Activated CD8-positive, alpha-beta memory T cell treated with anti-CD3 and anti-CD28 coated beads, Interleukin-2, amount 50 U/mL, for 1 hour (primary cell): ENCODE measurements around the gene CPNE6.
"Not testable (repeated sequence)": the region's sequence is repeated elsewhere in the genome, so short reads cannot be mapped to it uniquely, and the experiment has no call there.

ENCODE experiments used
- DNase-seq: peaks from one replicate; pipeline ENCODE4 v3.0.0-alpha.2; 2020; ENCODE audit errors: extremely low read depth

Gene CPNE6

DNA sequence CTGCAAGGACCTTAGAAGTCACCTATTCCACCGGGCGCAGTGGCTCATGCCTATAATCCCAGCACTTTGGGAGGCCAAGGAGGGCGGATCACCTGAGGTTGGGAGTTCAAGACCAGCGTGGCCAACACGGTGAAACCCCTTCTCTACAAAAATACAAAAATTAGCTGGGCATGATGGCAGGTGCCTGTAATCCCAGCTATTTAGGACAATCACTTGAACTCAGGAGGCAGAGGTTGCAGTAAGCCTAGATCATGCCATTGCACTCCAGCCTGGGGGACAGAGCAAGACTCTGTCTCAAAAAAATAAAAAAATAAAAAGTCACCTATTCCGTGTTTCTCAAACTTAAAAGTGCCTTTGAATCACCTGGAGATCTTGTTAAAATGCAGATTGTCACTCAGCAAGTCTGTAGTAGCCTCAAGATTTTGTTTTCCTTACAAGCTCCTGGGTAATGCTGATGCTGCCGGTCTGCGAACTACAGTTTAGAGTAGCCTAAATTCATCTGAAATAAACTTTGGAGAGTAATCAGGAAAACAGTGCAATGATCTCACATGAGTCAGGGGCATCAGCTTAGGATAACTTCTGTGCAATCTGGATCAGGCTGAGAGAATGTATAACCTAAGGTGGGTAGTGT, 34.4 kb downstream of the CPNE6 start:
- not testable (repeated sequence) for DNase-seq

- no peak for DNase-seq
Measured at GRCh38 chr14:24106672-24107271, 35.4 kb downstream of the CPNE6 start.

GRCh38 chr14:24108336-24108874, 37.0 kb downstream of the CPNE6 start:
- no peak for DNase-seq

GRCh38 chr14:24110060-24110459, 38.7 kb downstream of the CPNE6 start:
- DNase-seq, result no peak

- no peak for DNase-seq
Measured at GRCh38 chr14:24110523-24110922, 39.2 kb downstream of the CPNE6 start.

DNA sequence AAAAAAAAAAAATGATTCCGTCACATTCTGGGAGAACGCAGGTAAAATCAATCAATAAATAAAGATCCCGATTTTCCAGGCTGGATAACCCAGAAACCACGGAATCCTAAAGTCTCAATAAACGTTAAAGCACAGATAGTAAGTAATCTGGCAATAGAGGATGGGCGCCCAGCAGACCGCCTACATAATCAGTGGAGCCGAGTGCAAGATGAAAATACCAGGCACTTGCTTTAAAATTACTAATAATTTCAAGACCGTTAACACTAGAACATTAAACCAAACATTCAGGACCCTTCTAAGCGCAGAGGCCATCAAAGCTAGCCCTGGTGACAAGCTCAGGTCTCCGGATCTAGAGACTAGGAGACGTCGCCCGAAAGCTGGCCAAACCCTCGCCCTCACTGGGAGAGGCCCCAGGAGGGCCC, 42.0 kb downstream of the CPNE6 start:
- no peak for DNase-seq

GRCh38 chr14:24113801-24114531, 42.6 kb downstream of the CPNE6 start:
- peak; percentile 53 for DNase-seq

DNA sequence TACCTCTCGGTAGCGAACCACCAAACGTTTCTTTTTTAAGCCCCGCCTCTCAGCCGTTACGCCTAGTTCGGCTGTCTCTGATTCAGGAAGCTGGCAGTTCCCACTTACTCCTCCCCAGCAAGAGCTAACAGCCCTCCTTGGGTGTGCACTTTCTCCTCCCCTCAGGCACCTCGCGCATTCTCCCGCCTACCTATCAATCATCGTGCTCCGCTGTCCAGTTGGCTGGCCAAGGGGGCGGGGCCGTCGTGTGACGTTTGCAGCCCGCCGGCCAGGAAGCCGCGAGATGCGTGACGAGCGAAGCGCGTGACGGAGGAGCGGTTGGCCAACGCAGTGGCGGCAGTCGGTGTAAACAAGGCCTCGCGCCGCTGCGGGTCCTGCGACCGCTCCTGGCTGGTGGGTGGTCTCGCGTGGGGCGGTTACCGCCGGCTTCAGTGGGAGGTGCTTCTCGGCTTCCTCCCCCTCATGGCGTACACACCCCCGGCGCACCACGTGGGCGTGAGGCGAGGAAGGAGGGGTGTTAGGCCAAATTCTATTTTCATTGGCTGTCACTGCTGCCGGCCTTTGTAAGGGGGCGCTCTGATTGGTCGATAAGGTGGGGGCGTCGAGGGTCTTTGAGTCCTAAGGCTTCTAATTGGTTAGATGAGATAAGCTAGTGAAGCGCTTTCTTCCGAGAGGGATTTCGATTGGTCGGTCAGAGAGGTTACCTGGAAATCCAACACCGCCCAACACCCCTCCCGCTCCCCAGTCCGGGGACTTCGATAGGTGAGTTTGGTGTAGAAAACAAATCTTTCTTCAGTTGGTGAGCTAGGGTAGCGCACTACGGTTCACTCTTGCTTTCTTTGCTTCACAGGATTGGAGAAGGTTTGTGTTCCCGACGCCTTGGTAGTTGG, 43.4 kb downstream of the CPNE6 start, which contains the start of the genes DCAF11 and NRL:
Gene DCAF11, plus strand, starts transcription at position 246 of the 890 bp plus-strand sequence. CDS start 818 bp downstream, outside the sequence.
Gene NRL, minus strand, starts transcription at position 418 of the 890 bp plus-strand sequence. CDS start 32,101 bp downstream, outside the sequence.
- peak; percentile 99 for DNase-seq

DNA sequence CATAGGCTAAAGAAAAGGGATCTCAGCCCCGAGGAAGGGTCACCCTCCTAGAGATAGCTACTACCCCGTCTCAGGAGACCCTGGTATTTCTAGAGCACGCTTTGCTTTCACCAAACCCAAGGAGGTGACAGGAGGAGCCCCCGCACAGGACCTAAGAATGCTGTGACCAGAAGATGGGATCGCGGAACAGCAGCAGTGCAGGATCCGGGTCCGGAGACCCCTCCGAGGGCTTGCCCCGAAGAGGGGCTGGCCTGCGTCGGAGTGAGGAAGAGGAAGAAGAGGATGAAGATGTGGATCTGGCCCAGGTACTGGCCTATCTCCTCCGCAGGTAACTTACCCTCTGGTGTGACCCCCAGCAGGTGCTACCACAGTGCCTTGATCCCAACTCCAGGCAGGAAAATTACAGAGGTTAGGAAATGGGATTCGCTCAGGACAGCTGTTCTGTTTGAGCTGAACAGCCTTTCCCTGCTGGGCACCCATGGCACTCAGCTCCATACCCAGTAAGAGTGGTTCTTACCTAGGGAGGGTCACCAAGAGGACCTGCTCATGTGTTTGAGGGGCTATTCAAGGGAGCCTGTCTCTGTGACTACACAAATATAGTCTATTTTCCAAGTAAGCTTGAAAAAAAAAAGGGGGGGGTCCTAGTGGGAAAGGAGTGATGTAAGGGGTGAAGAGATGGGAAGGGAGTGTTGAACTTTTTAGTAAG, 44.2 kb downstream of the CPNE6 start:
- no peak for DNase-seq

DNA sequence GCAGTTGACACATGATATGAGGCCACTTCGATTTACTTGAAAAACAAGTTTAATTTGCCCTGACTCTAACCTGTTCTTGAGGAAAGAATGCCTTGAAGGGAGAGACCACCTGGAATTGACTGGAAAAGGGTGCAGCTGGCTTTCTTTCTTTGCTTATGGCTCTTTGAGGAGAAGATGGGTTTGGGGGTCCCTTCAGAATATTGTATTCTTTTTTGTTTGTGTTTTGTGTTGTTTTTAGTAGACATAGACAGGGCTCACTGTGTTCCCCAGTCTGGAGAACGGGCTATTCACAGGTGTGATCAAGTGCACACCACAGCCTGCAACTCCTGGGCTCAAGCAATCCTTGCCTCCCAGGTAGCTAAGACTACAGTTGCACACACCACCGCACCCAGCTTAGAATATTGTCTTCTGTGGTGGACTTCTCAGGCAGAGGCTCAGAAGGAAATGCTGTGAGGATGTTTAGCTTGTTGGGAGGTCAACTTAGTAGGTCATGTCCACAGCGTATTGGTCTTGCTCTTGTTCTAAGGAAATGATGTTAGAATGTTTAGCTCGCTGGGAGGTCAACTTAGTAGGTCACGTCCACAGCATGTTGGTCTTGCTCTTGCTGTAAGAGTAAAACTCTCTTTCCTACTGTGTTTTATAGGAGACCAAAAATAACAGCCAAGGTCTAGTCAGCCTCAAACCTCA, 44.9 kb downstream of the CPNE6 start:
- DNase-seq, result no peak

GRCh38 chr14:24117179-24117578, 45.8 kb downstream of the CPNE6 start:
- no peak for DNase-seq

- no peak for DNase-seq
Measured at GRCh38 chr14:24119691-24120090, 48.3 kb downstream of the CPNE6 start.

GRCh38 chr14:24121210-24121609, 49.8 kb downstream of the CPNE6 start:
- no peak for DNase-seq

DNA sequence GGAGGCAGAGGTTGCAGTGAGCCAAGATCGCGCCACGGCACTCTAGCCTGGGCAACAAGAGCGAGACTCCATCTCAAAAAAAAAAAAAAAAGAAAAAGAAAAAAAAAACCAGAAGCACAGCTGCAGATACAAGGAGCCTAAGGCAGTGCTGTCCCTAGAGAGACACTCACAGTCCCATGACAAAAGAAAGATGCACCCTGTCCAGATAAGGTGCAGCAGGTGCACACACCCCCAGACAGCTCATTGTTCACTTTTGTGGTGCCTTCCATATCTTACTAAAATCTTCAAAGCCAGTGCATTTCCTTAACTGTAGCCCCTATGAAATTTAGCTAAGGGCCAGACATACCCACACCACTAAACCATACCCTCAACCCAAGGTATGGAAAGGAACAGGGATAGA, 51.1 kb downstream of the CPNE6 start:
- DNase-seq, result no peak

DNA sequence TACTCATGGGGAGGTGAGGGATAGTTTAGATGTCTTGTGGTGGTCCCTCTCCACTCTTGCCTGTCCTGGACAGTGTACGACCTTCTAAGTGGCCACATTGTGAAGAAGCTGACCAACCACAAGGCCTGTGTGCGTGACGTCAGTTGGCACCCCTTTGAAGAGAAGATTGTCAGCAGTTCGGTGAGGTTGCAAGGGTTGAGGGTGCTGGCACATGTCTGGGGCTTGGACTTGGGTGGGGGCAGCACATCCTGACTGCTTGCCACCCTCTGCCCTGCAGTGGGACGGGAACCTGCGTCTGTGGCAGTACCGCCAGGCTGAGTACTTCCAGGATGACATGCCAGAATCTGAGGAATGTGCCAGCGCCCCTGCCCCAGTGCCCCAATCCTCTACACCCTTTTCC, 51.5 kb downstream of the CPNE6 start:
- DNase-seq, result no peak

- DNase-seq, result no peak
Measured at GRCh38 chr14:24123424-24124417, 52.4 kb downstream of the CPNE6 start.

GRCh38 chr14:24126939-24127338, 55.6 kb downstream of the CPNE6 start:
- DNase-seq, result no peak

DNA sequence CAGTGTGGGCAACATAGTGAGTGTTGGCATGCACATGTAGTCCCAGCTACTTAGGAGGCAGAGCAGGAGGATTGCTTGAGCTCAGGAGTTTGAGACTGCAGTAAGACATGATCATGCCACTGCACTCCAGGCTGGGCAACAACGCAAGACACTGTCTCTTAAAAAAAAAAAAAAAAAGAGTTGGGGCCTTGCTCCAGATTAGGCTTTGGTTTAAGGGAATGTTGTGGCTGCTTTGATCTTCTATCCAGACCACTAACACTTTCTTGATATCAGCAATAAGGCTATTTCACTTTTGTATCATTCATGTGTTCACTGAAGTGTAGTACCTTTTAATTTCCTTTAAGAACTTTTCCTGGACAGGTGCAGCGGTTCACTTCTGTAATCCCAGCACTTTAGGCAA, 56.3 kb downstream of the CPNE6 start:
- no peak for DNase-seq
